Measurements from ENCODE around the gene MAGI1. TPM values are rescaled to one million over a fixed set of nuclear protein-coding genes. Genes with fewer than 3 reads are reported as not detected.

Gene MAGI1
- total RNA-seq, 1 donor, result 13.0 TPM

- DNase-seq (ENCODE audit: low read depth), result peak; percentile 21
- H3K4me3 ChIP-seq (ENCODE audit: low read depth, low read length), result no peak overlapping the region
- no peak for TF ChIP-seq CTCF (IDR thresholded peaks at IDR 0.05; ENCODE audit: insufficient read depth, low read length)
These were observed 262.2 kb downstream of the MAGI1 start for GRCh38 chr3:65776494-65776893.

GRCh38 chr3:65776081-65776480, 262.6 kb downstream of the MAGI1 start:
- TF ChIP-seq CTCF (IDR thresholded peaks at IDR 0.05; ENCODE audit: insufficient read depth, low read length), result no peak
- no peak for DNase-seq (ENCODE audit: low read depth)
- no peak overlapping the region for H3K4me3 ChIP-seq (ENCODE audit: low read depth, low read length)

- H3K4me3 ChIP-seq (ENCODE audit: low read depth, low read length), result no peak overlapping the region
- TF ChIP-seq CTCF (IDR thresholded peaks at IDR 0.05; ENCODE audit: insufficient read depth, low read length), result no peak
- no peak for DNase-seq (ENCODE audit: low read depth)
These were observed 266.0 kb downstream of the MAGI1 start for GRCh38 chr3:65772758-65773157.

GRCh38 chr3:65767551-65767950, 271.2 kb downstream of the MAGI1 start:
- H3K4me3 ChIP-seq (ENCODE audit: low read depth, low read length), result no peak overlapping the region
- DNase-seq (ENCODE audit: low read depth), result no peak
- no peak for TF ChIP-seq CTCF (IDR thresholded peaks at IDR 0.05; ENCODE audit: insufficient read depth, low read length)

- no peak overlapping the region for H3K4me3 ChIP-seq (ENCODE audit: low read depth, low read length)
- no peak for TF ChIP-seq CTCF (IDR thresholded peaks at IDR 0.05; ENCODE audit: insufficient read depth, low read length)
- DNase-seq (ENCODE audit: low read depth), result no peak
These were observed 276.5 kb downstream of the MAGI1 start for GRCh38 chr3:65762235-65762580.

GRCh38 chr3:65761446-65762234, 277.1 kb downstream of the MAGI1 start:
- DNase-seq (ENCODE audit: low read depth), result no peak
- no peak overlapping the region for H3K4me3 ChIP-seq (ENCODE audit: low read depth, low read length)
- TF ChIP-seq CTCF (IDR thresholded peaks at IDR 0.05; ENCODE audit: insufficient read depth, low read length), result no peak
